GM06990 (cell line): ENCODE results near the gene MAPK12.

ENCODE experiments used
- DNase-seq: peaks from one replicate; pipeline ENCODE4 v3.0.0-alpha.2; 2011; ENCODE audit not compliant: insufficient read length; ENCODE audit errors: extremely low read depth
- H3K27me3 ChIP-seq: replicated peaks from 2 replicates; pipeline ENCODE4 v1.6.0; 2011; ENCODE audit warnings: low read length; ENCODE audit not compliant: control insufficient read depth, insufficient read depth
- H3K36me3 ChIP-seq: 2 replicates; pipeline ENCODE4 v1.5.1; 2011; ENCODE audit warnings: low read length; ENCODE audit not compliant: control insufficient read depth, insufficient read depth
- H3K4me3 ChIP-seq: replicated peaks from 2 replicates; pipeline ENCODE4 v1.5.1; 2011; ENCODE audit warnings: low read depth, mild to moderate bottlenecking, control low read depth, low read length
- TF ChIP-seq, protein P1 (sequence below): IDR thresholded peaks from 2 replicates; pipeline ENCODE4 v1.5.1; 2011; ENCODE audit warnings: low read length, control low read depth, mild to moderate bottlenecking, inconsistent platforms; ENCODE audit not compliant: insufficient read depth, poor library complexity, severe bottlenecking

The MAPK12 gene

DNA sequence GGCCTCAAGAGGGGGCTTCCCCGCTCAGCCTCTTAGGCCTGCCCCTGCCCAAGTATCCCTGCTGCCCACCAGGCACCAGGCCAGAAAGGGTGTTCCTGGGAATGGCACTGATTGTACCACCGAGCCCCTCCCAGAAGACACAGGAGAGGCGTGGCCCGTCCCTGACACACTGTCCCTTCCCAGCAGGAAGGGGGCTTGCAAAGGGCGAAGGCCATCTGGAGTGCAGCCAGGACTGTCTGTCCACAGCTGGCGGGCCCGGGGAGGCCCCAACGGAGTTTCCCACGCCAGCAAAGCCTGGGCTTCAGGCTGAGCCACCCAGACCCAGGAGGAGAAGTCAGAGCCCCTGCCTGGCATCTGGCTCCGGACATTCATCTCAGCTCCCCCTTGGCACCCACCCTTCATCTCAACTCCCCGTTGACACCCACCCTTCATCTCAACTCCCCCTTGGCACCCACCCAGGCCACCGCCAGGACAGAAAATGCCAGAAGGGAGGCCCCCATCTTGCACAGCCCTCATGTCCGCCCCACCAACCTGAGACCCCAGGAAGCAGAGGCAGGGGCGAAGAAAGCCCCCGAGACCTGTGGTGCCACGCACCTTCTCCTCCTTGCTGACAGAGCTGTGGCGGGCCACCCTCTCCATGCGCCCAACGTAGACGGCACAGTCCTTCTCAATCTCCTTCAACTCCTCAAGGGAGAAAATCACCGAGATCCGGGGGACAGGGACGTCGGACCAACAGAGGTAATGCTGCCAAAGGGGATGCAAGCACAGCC is 36.1 kb downstream of the MAPK12 start:
- Histone ChIP-seq H3K27me3 (no peaks in the 10 kb centered on the region), H3K4me3 (no peak overlapping the region), H3K36me3 (peaks cover 44% of the 10 kb centered on the region)
- TF ChIP-seq, protein P1, sequence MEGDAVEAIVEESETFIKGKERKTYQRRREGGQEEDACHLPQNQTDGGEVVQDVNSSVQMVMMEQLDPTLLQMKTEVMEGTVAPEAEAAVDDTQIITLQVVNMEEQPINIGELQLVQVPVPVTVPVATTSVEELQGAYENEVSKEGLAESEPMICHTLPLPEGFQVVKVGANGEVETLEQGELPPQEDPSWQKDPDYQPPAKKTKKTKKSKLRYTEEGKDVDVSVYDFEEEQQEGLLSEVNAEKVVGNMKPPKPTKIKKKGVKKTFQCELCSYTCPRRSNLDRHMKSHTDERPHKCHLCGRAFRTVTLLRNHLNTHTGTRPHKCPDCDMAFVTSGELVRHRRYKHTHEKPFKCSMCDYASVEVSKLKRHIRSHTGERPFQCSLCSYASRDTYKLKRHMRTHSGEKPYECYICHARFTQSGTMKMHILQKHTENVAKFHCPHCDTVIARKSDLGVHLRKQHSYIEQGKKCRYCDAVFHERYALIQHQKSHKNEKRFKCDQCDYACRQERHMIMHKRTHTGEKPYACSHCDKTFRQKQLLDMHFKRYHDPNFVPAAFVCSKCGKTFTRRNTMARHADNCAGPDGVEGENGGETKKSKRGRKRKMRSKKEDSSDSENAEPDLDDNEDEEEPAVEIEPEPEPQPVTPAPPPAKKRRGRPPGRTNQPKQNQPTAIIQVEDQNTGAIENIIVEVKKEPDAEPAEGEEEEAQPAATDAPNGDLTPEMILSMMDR, result no peak
- no peak for DNase-seq

DNA sequence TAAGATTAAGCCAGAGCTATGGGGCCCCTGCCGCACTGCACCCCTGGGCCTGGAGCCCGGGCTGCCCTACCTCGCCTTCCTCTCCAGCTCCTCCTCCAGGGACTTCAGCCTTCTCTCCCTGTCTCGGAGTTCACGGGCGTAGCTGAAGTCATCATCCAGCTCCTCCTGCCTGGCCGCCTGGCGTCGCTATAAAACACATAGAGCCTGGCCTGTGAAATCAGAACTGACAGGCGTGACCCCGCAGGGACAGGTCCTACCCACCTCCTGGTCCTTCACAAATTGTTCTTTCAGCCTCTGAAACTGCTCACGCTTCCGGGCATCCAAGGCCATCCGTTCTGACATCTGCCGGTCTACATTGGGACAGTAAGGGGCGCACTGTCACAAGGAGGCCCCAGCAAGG is 37.4 kb downstream of the MAPK12 start:
- Histone ChIP-seq H3K27me3 (no peaks in the 10 kb centered on the region), H3K4me3 (no peak overlapping the region), H3K36me3 (peaks cover 48% of the 10 kb centered on the region)
- DNase-seq, result no peak
- TF ChIP-seq, protein P1, result no peak

DNA sequence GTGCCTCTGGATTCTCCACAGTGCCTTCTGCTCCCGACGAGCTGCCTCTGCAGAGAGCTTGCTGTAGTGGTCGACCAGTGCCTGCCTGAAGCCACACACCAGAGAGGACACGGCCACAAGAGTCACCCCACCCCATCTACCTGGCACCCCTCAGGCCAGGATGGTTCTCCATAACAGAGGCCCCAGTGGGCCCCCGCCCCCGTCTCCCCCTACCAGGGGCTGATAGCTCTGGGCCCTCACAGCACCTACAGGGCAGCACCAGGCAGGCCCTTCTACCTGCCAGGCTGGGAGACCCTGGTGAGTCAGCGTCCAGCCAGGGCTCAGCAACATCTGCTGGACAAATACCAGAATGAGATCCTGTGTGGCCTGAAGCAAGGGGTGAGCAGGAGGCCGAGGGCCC is 39.0 kb downstream of the MAPK12 start:
- DNase-seq, result no peak
- no peaks in the 10 kb centered on the region for H3K27me3 ChIP-seq
- TF ChIP-seq, protein P1, result no peak
- peaks cover 57% of the 10 kb centered on the region for H3K36me3 ChIP-seq
- no peak overlapping the region for H3K4me3 ChIP-seq

DNA sequence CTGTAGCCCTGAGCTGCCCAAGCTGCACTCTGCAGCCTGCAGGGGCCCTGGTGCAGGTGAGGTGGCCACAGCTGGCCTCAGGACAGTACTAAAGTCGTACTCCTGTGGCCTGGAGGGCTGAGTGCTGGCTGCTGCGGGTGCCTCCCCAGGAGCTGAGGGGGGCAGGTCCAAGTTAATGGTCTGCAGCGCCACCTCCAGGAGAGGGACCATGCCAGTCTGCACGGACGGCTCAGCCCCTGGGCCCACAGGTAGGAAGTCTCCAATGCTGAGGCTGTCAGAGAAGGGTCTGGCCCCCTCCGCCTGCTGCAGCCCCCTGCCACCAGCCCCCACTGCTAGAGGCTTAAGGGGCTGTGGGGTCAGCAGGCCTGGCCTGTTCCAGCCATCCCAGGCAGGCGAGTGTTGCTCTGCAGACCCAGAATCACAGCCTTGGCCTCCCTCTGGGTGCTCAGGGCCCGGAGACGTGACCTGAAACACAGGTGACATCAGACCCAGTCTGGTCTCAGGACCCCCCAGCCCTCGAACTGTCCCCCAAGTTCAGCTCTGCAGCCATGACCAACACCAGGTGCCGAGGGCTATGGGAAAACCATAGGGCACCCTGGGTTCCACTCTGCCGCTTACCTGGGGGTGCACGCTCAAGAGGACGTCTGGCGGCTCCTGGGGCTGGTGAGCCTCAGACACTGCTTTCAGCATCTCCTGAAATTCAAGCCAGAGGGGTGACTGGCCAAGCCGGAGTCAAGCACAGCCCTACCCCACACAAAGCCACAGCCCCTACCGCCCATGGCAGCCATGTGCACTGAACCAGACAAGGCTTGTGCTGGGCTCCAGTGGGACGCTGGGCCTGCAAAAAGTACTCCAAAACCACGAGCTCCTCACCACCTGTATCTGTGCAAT is 39.8 kb downstream of the MAPK12 start:
- no peak overlapping the region for H3K4me3 ChIP-seq
- peaks cover 61% of the 10 kb centered on the region for H3K36me3 ChIP-seq
- H3K27me3 ChIP-seq, result no peaks in the 10 kb centered on the region
- no peak for DNase-seq
- TF ChIP-seq, protein P1, result no peak

DNA sequence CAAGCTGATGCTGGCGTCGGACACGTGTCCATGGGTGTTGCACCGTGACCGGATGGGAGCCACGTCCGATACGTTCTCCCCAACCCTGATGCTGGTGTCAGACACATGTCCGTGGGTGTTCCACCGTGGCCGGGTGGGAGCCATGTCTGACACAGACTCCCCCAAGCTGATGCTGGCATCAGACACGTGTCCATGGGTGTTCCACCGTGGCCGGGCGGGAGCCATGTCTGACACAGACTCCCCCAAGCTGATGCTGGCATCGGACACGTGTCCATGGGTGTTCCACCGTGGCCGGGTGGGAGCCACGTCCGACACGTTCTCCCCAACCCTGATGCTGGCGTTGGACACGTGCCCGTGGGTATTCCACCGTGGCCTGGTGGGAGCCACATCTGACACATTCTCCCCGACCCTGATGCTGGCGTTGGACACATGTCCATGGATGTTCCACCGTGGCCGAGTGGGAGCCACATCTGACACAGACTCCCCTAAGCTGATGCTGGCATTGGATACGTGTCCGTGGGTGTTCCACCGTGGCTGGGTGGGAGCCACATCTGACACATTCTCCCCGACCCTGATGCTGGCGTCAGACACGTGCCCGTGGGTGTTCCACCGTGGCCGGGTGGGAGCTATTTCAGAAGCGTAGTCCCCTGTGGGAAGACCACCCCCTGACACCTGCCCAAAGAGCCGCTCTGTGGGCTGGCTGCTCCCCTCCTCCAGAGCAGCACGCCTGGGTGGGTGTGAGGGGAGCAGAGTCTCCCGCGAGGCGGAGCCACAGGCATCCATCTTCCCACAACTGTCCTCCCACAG is 40.7 kb downstream of the MAPK12 start:
- TF ChIP-seq, protein P1, result no peak
- no peak for DNase-seq
- Histone ChIP-seq H3K4me3 (no peak overlapping the region), H3K36me3 (peaks cover 65% of the 10 kb centered on the region), H3K27me3 (no peaks in the 10 kb centered on the region)
